Panc1 (cell line): ENCODE data around the gene MTA3.

Experiments
- POLR2AphosphoS5 ChIP-seq: IDR thresholded peaks from 2 replicates; pipeline ENCODE4 v1.6.1; 2012; ENCODE audit warnings: mild to moderate bottlenecking, low read depth, low read length, moderate library complexity
- SIN3A ChIP-seq: IDR thresholded peaks from 2 replicates; pipeline ENCODE4 v1.6.1; 2012; ENCODE audit warnings: low read depth, mild to moderate bottlenecking, low read length, moderate library complexity, borderline replicate concordance; ENCODE audit not compliant: insufficient read depth
- TF ChIP-seq, protein P1 (sequence below): fragments of 450-650 bp; IDR thresholded peaks from 2 replicates; pipeline ENCODE4 v1.5.1; 2017; ENCODE audit warnings: mild to moderate bottlenecking

- TF ChIP-seq, protein P1, sequence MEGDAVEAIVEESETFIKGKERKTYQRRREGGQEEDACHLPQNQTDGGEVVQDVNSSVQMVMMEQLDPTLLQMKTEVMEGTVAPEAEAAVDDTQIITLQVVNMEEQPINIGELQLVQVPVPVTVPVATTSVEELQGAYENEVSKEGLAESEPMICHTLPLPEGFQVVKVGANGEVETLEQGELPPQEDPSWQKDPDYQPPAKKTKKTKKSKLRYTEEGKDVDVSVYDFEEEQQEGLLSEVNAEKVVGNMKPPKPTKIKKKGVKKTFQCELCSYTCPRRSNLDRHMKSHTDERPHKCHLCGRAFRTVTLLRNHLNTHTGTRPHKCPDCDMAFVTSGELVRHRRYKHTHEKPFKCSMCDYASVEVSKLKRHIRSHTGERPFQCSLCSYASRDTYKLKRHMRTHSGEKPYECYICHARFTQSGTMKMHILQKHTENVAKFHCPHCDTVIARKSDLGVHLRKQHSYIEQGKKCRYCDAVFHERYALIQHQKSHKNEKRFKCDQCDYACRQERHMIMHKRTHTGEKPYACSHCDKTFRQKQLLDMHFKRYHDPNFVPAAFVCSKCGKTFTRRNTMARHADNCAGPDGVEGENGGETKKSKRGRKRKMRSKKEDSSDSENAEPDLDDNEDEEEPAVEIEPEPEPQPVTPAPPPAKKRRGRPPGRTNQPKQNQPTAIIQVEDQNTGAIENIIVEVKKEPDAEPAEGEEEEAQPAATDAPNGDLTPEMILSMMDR, result no peak
- no peak for TF ChIP-seq SIN3A
- TF ChIP-seq POLR2AphosphoS5, result no peak
These were observed 218.3 kb downstream of the MTA3 start for GRCh38 chr2:42786561-42787345.
